Colonic mucosa (tissue), 4 donors: ENCODE measurements around the gene ATP13A3. TPM values are rescaled to one million over a fixed set of nuclear protein-coding genes. Genes with fewer than 3 reads are reported as not detected.
A peak's percentile ranks its signal among the peaks of the same experiment; 100 is the strongest.
"Not testable (repeated sequence)": the region's sequence is repeated elsewhere in the genome, so short reads cannot be mapped to it uniquely, and the experiment has no call there.

Experiments used
- DNase-seq: peaks from one replicate; pipeline ENCODE4 v3.0.0-alpha.2; 2020
- H3K27ac ChIP-seq: fragments of 200-600 bp; one replicate; pipeline ENCODE4 v1.8.0; 2021
- H3K27me3 ChIP-seq: fragments of 200-600 bp; one replicate; pipeline ENCODE4 v1.8.0; 2021
- H3K36me3 ChIP-seq: fragments of 200-600 bp; one replicate; pipeline ENCODE4 v1.8.0; 2021
- H3K4me1 ChIP-seq: fragments of 200-600 bp; one replicate; pipeline ENCODE4 v1.8.0; 2021; ENCODE audit warnings: mild to moderate bottlenecking
- H3K4me3 ChIP-seq: fragments of 200-600 bp; one replicate; pipeline ENCODE4 v1.8.0; 2021
- H3K9ac ChIP-seq, 2 donors: one replicate each; pipeline ENCODE4 v1.7.0; 2013; ENCODE audit warnings: control low read depth in 2 of 2, low read depth in 2 of 2, low read length in 2 of 2
- H3K9me3 ChIP-seq: fragments of 200-600 bp; one replicate; pipeline ENCODE4 v1.8.0; 2021
- CTCF ChIP-seq: fragments of 200-600 bp; IDR thresholded peaks from one replicate; pipeline ENCODE4 v1.8.0; 2022; ENCODE audit warnings: antibody characterized with exemption, mild to moderate bottlenecking
- intact Hi-C: fragments of 100-400 bp; cut with DNase I; formaldehyde crosslinking; loops from one replicate; pipeline ENCODE4 v1.14.1; 2022
- total RNA-seq, 2 donors: library from RNA; stranded (reverse); fragmentation: NEBNext Ultra II Directional in 1 of 2; extraction: Animal tissue kit (Norgen Biotek cat#: 25700) in 1 of 2; gene quantifications; one replicate each; pipeline ENCODE4 v1.2.1, GENCODE V29; 2021
- donor health status: healthy.
- donor health status: DM: no; HTN: no; CAD: no.
- donor health status: DM: no; HTN: no; CAD: no.

The ATP13A3 gene
- 10 to 100 TPM; 86.0 to 89.8 TPM for total RNA-seq

- H3K27me3 ChIP-seq: no peaks in the 10 kb centered on the region
- no peak for TF ChIP-seq CTCF
- intact Hi-C loops: loop anchor here (5.0 kb wide), 1 partner anchor 86 kb away; no protein-coding TSS in a partner anchor
- H3K27ac ChIP-seq: peak within 1 kb of the TSS; percentile 69
- peak within 1 kb of the TSS; percentile 69 for H3K4me3 ChIP-seq
- no peaks in the 10 kb centered on the region for H3K9me3 ChIP-seq
- peak; percentile 88 for DNase-seq
- H3K4me1 ChIP-seq: peaks cover 4% of the 10 kb centered on the region
- H3K36me3 ChIP-seq: no peaks in the 10 kb centered on the region
- peak within 1 kb of the TSS; percentile 94 to 99 for H3K9ac ChIP-seq
Measured at GRCh38 chr3:194486540-194487288, at the start of gene ATP13A3. Gene ATP13A3 (minus strand): TSS chr3:194487002. CDS start chr3:194462190, 24,812 bp downstream.

DNA sequence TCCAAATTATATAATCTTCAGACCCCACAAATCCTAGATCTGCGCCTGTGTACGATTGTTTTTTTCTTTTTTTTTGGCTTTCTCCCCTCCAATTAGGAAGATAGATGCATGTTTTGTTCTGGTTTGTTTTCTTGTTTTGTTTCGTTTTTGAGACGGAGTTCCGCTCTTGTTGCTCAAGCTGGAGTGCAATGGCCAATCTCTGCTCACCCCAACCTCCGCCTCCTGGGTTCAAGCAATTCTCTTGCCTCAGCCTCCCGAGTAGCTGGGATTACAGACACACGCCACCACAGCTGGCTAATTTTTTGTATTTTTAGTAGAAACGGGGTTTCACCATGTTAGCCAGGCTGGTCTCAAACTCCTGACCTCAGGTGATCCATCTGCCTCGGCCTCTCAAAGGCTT, 48.4 kb upstream of the ATP13A3 start:
- H3K9me3 ChIP-seq, H3K4me1 ChIP-seq, H3K36me3 ChIP-seq, H3K4me3 ChIP-seq, H3K27ac ChIP-seq, intact Hi-C loops, DNase-seq, H3K9ac ChIP-seq, H3K27me3 ChIP-seq: not testable (repeated sequence)

GRCh38 chr3:194534243-194534642, 47.4 kb upstream of the ATP13A3 start:
- Histone ChIP-seq H3K4me1 (peaks cover 4% of the 10 kb centered on the region), H3K4me3 (no peak overlapping the region), H3K9me3 (no peaks in the 10 kb centered on the region), H3K27me3 (no peaks in the 10 kb centered on the region), H3K9ac (no peak overlapping the region), H3K27ac (no peak overlapping the region), H3K36me3 (no peaks in the 10 kb centered on the region)
- no peak for DNase-seq
- intact Hi-C loops: no loop called here
- TF ChIP-seq CTCF: no peak

DNA sequence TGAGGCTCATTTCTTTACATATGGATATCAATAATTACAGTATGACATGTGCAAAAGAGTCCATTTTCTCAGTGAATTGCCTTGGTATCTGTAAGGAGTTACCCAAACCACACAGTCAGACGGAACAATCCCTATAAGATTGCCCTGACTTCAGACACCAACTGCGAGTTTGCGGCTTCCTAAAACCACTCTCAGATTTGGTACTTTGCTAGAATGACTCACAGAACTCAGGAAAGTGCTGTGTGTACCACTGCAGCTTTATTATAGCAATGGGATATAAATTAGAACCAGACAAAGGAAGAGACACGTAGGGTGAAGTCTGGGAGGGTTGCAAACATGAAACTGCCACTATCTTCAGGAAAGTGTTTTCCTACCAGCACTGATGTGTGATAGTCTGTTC, 45.8 kb upstream of the ATP13A3 start:
- Histone ChIP-seq H3K4me1 (peaks cover 4% of the 10 kb centered on the region), H3K27me3 (no peaks in the 10 kb centered on the region), H3K9me3 (no peaks in the 10 kb centered on the region), H3K36me3 (no peaks in the 10 kb centered on the region), H3K4me3 (no peak overlapping the region), H3K9ac (no peak overlapping the region), H3K27ac (no peak overlapping the region)
- TF ChIP-seq CTCF: no peak
- no peak for DNase-seq
- intact Hi-C loops: no loop called here

DNA sequence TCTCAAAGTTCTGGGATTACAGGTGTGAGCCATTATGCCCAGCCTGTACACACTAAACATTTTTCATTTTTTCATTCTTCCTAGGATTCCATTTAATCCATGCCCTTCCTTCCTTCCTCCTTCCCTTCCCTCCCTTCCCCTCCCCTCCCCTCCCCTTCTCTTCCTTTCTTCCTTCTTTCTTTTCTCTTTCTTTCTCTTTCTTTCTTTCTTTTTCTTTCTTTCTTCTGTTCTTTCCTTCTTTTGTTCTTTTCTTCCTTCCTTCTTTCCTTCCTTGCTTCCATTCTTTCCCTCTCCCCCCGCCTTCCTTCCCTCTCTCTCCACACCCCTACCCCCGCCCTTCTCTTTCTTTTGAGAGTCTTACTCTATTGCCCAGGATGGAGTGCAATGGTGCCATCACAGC, 40.9 kb upstream of the ATP13A3 start:
- no peaks in the 10 kb centered on the region for H3K36me3 ChIP-seq
- H3K27ac ChIP-seq: no peak overlapping the region
- H3K4me3 ChIP-seq: no peak overlapping the region
- no peaks in the 10 kb centered on the region for H3K9me3 ChIP-seq
- no peaks in the 10 kb centered on the region for H3K27me3 ChIP-seq
- no peak for DNase-seq
- TF ChIP-seq CTCF: no peak
- H3K9ac ChIP-seq: no peak overlapping the region
- H3K4me1 ChIP-seq: no peaks in the 10 kb centered on the region
- intact Hi-C loops: no loop called here

DNA sequence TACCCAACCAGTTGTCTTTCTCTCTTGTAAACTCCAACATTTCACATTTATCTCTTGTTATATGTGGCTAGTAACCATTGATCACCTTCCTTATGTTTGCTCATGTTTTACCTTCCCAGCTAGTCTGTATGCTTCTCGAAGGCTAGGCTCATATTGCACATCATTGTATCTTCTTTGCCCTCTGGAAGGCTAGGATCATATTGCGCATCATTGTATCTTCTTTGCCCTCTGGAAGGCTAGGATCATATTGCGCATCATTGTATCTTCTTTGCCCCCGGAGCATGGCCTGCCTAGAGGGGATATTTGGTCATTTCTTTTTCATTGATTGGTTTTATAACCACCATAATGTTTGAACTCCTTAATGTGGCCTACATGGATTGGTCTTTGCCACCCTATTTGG, 39.4 kb upstream of the ATP13A3 start:
- H3K9me3 ChIP-seq: no peaks in the 10 kb centered on the region
- no peaks in the 10 kb centered on the region for H3K4me1 ChIP-seq
- no peaks in the 10 kb centered on the region for H3K36me3 ChIP-seq
- H3K4me3 ChIP-seq: no peak overlapping the region
- intact Hi-C loops: no loop called here
- TF ChIP-seq CTCF: no peak
- DNase-seq: no peak
- H3K27me3 ChIP-seq: no peaks in the 10 kb centered on the region
- H3K27ac ChIP-seq: no peak overlapping the region
- no peak overlapping the region for H3K9ac ChIP-seq
